K562 (cell line): Measurements from ENCODE around the gene OR10R2.

Experiments used
- ATF3 ChIP-seq, 2 experiments: fragments of 450-650 bp in 1 of 2; sonication (generic) in 1 of 2; formaldehyde crosslinking in 1 of 2; IDR thresholded peaks in 1 of 2; conservative IDR thresholded peaks in 1 of 2; 2 replicates each; pipeline versions ENCODE4 v1.6.1 to v1.8.1; 2016 to 2023; ENCODE audit warnings: mild to moderate bottlenecking in 2 of 2, moderate library complexity in 2 of 2, inconsistent platforms in 1 of 2, missing genetic modification reagents in 1 of 2
- BACH1 ChIP-seq: fragments of 200-800 bp; sonication (Bioruptor generic); IDR thresholded peaks from 2 replicates; pipeline ENCODE4 v1.6.1; 2016; ENCODE audit warnings: missing genetic modification characterization, missing compliant biosample characterization
- HDAC2 ChIP-seq: fragments of 450-650 bp; IDR thresholded peaks from 2 replicates; pipeline ENCODE4 v1.6.1; 2016; ENCODE audit warnings: mild to moderate bottlenecking
- KDM1A ChIP-seq, 2 experiments: fragments of 450-650 bp; IDR thresholded peaks; 2 replicates each; pipeline ENCODE4 v1.6.1; 2016; ENCODE audit warnings: mild to moderate bottlenecking in 2 of 2
- MAX ChIP-seq: sonication (generic); formaldehyde crosslinking; IDR thresholded peaks from 2 replicates; pipeline ENCODE4 v1.9.0; 2022; ENCODE audit warnings: mild to moderate bottlenecking, missing genetic modification reagents
- NR2C2 ChIP-seq, 2 experiments: fragments of 200-800 bp in 1 of 2; sonication (Bioruptor generic) in 1 of 2; sonication (generic) in 1 of 2; formaldehyde crosslinking in 1 of 2; IDR thresholded peaks; 2 replicates each; pipeline versions ENCODE4 v1.6.1 to v1.8.0; 2016 to 2022; ENCODE audit warnings: mild to moderate bottlenecking in 1 of 2, missing compliant biosample characterization in 1 of 2, missing genetic modification characterization in 1 of 2, missing genetic modification reagents in 1 of 2
- SRSF9 ChIP-seq: fragments of 200-400 bp; formaldehyde crosslinking; IDR thresholded peaks from 2 replicates; pipeline ENCODE4 v1.6.1; 2017; ENCODE audit warnings: low read depth, low read length, borderline replicate concordance

GRCh38 chr1:158471920-158472319 lies at the start of gene OR10R2:
- no peak for TF ChIP-seq SRSF9
- TF ChIP-seq HDAC2: no peak
- TF ChIP-seq BACH1 (tag): no peak
- TF ChIP-seq MAX (CRISPR knock-in tag): no peak
- TF ChIP-seq ATF3 (IDR thresholded peaks at IDR 0.05): no peak
- no peak for TF ChIP-seq ATF3 (CRISPR knock-in tag; conservative IDR thresholded peaks at IDR 0.05)
- TF ChIP-seq NR2C2 (CRISPR knock-in tag; IDR thresholded peaks at IDR 0.05): no peak
- no peak for TF ChIP-seq NR2C2 (tag; IDR thresholded peaks at IDR 0.05)
- TF ChIP-seq KDM1A (IDR thresholded peaks at IDR 0.05): no peak
